GM18505 (cell line): ENCODE results near the gene MRPS5.
"Not testable (repeated sequence)": the region's sequence is repeated elsewhere in the genome, so short reads cannot be mapped to it uniquely, and the experiment has no call there.

Experiments used
- ATAC-seq: cut with Tn5 transposase; IDR thresholded peaks from one replicate; pipeline ENCODE4 v1.9.1; 2021; ENCODE audit not compliant: unreplicated experiment
- POLR2A ChIP-seq: IDR thresholded peaks from 4 replicates; pipeline ENCODE4 v1.6.1; 2011; ENCODE audit warnings: borderline replicate concordance; ENCODE audit not compliant: insufficient read depth, insufficient read length; ENCODE audit errors: extremely low read depth

The MRPS5 gene

DNA sequence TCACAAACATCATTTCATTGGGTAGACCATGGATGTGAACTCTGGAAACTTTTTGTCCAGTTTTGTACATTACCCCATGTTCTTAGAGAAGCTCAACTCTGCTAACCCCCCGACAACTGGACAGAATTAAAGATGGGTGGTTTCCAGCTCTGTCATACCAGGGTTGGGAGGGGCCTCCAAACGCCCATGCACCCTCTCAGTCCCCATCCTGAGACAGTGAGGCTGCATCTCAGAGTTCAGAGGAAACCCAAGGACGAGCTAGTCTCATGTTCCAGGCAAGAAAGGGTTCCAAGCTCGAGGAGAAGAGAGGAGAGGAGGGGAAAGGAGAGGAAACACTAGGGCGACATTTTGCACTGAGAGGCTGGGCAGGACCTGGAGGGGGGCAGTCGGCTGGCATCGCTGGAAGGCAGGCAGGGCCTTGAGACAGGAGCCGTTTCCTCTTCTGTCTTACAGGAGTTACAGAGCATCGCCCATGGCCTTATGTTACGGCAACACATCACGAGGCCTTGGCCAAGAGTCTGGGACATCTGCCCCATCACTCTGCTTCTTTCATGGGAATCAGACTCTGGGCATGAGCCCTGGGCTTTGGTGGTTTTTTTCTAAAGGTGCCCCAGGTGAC lies 79.7 kb downstream of the MRPS5 start:
- no peak for TF ChIP-seq POLR2A
- no peak for ATAC-seq

DNA sequence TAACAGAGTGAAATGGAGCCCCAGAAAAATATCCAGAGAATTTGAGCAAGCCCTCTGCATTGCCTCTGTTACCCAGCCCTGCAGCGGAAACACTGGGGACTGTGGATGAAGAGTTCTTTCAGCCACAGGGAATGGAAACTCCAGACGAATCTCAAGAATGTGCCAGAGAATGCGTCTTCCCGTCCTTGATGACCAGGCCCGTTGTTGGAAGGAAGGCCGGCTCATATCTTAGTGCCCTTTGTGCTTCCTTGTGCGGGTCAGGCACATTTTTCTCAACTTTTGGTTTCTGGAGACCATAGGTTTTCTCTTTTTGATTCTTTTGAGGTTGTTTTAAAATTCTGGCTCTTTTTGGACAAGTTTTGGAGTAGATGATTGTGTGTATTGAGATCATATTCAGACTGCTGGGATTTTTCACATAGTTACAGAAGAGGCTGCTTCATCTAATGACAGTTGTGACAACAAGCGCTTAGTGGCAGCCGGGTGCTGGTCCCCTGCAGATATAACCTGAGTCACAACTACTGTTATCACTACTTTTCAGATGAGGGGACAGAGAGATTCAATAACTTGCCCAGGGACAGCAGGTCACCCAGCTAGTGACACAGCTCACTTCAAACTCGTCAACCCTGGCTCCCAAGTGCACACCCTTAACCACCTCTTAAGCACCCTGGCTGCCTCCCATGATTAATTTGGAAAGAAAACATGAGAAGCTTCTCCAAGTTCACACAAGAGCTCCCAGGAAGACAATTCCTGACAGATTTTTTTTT lies 80.4 kb downstream of the MRPS5 start:
- TF ChIP-seq POLR2A, result no peak
- ATAC-seq, result no peak

DNA sequence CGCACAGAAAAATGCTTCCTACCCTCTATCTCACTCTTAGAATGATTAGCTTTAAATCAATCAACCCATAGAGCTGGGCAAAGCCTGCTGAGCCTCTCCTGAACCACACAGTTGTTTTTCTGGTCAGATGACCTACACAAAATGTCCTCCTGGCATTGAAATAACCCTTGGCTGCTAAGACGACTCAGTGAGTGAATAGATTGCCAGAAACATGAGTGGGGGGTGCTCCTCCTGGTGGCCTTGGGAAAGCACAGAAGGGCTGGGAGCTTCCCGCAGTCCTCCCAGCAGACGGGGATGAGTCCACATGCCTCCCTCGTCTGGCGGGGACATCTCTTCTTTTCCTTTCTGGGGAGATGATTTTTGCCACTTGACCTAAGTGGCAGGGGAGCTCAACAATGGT lies 81.2 kb downstream of the MRPS5 start:
- no peak for TF ChIP-seq POLR2A
- no peak for ATAC-seq

DNA sequence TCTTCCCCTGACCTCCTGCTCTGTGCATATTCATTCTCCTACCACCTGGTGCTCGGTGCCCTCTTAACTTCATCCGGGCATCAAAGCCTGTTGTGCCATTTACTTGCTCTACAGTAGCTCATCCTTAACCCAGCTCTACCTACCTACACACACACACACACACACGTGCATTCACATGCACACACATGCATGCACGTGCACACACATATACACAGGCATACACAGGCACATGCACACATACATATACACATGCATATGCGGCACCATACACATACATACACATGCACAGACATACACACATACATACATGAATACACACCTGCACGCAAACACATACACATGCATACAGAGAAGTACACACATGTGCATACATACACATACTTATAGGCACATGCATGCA lies 81.6 kb downstream of the MRPS5 start:
- TF ChIP-seq POLR2A, result no peak
- no peak for ATAC-seq

DNA sequence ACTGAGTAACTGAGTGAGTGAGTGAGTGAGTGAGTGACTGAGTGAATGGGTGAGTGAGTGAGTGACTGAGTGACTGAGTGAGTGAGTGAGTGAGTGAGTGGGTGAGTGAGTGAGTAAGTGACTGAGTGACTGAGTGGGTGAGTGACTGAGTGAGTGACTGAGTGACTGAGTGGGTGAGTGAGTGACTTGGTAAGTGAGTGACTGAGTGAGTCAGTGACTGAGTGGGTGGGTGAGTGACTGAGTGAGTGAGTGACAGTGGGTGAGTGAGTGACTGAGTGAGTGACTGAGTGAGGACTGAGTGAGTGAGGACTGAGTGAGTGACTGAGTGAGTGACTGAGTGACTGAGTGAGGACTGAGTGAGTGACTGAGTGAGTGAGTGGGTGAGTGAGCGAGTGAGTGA lies 82.2 kb downstream of the MRPS5 start:
- ATAC-seq, result no peak

DNA sequence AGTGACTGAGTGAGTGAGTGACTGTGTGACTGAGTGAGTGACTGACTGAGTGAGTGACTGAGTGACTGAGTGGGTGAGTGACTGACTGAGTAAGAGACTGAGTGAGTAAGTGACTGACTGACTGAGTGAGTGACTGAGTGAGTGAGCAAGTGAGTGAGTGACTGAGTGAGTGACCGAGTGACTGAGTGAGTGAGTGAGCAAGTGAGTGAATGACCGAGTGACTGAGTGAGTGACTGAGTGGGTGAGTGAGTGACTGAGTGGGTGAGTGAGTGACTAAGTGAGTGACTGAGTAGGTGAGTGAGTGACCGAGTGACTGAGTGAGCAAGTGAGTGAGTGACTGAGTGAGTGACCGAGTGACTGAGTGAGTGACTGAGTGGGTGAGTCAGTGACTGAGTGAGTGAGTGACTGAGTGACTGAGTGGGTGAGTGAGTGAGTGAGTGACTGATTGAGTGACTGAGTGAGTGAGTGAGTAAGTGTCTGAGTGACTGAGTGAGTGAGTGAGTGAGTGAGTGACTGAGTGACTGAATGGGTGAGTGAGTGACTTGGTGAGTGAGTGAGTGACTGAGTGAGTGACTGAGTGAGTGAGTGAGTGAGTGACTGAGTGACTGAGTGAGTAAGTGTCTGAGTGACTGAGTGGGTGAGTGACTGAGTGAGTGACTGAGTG lies 82.8 kb downstream of the MRPS5 start:
- TF ChIP-seq POLR2A, result no peak
- no peak for ATAC-seq

More for the DNA sequence above, 82.2 kb downstream of the MRPS5 start:
- TF ChIP-seq POLR2A, result no peak

DNA sequence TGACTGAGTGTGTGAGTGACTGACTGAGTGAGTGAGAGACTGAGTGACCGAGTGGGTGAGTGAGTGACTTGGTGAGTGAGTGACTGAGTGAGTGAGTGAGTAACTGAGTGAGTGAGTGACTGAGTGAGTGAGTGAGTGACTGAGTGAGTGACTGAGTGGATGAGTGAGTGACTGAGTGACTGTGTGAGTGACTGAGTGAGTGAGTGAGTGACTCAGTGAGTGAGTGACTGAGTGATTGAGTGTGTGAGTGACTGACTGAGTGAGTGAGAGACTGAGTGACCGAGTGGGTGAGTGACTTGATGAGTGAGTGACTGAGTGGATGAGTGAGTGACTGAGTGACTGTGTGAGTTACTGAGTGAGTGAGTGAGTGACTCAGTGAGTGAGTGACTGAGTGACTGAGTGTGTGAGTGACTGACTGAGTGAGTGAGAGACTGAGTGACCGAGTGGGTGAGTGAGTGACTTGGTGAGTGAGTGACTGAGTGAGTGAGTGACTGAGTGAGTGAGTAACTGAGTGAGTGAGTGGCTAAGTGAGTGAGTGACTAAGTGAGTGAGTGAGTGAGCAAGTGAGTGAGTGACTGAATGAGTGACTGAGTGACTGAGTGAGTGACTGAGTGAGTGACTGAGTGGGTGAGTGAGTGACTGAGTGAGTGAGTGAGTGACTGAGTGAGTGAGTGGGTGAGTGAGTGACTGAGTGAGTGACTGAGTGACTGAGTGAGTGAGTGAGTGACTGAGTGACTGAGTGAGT lies 83.6 kb downstream of the MRPS5 start:
- not testable (repeated sequence) for ATAC-seq

DNA sequence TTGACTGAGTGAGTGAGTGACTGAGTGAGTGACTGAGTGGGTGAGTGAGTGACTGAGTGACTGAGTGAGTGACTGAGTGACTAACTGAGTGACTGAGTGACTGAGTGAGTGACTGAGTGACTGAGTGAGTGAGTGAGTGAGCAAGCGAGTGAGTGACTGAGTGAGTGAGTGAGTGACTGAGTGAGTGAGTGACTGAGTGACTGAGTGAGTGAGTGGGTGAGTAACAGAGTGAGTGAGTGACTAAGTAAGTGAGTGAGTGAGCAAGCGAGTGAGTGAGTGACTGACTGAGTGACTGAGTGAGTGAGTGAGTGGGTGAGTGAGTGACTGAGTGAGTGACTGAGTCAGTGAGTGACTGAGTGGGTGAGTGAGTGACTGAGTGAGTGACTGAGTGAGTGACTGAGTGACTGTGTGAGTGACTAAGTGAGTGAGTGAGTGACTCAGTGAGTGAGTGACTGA lies 84.2 kb downstream of the MRPS5 start:
- ATAC-seq, result no peak
- TF ChIP-seq POLR2A, result no peak

DNA sequence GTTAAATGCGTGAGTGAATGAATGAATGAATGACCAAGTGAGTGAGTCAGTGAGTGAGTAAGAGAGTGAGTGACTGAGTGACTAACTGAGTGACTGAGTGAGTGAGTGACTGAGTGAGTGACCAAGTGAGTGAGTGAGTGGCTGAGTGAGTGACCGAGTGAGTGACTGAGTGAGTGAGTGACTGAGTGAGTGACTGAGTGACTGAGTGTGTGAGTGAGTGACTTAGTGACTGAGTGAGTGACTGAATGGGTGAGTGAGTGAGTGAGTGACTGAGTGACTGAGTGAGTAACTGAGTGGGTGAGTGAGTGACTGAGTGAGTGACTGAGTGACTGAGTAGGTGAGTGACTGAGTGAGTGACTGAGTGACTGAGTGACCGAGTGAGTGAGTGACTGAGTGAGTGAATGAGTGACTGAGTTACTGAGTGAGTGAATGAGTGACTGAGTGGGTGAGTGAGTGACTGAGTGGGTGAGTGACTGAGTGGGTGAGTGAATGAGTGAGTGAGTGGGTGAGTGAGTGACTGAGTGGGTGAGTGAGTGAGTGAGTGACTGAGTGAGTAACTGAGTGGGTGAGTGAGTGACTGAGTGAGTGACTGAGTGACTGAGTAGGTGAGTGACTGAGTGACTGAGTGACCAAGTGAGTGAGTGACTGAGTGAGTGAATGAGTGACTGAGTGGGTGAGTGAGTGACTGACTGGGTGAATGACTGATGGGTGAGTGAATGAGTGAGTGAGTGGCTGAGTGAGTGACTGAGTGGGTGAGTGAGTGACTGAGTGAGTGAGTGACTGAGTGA lies 84.8 kb downstream of the MRPS5 start:
- no peak for ATAC-seq
- no peak for TF ChIP-seq POLR2A
